ENCODE data around the gene GPR61.

The GPR61 gene

DNA sequence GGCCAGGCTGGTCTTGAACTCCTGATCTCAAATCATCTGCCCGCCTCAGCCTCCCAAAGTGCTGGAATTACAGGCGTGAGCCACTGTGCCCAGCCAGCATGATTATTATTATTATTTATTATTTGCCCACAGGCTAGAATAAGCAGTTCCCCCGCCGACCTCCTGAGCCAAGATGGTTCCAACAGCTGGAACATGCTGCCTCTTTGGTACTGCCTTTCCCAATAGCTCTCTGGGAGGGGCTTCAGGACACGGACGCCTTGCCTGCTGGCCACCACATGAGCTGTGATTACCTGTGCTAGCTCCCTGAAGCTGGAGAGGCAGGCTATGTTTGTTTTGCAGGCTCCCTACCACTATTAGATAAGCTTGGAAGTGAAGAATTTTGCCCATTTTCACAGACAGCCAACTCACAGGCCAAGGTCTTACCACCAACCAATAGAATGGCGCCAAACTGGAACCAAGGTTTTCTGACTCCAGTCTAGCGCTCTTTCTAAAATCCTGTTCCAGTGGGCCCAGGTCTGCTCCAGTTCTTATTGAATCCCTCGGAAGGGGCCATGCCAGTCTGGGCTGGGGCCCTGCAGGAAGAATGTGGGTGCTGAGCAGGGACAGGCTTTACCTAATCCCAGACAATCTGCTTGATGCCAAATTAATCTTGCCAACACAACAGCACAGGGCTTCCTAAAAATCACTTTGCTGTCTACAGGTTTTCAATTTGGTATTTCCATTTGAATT, 2.1 kb upstream of the GPR61 start:
- no peak for FAIRE-seq

DNA sequence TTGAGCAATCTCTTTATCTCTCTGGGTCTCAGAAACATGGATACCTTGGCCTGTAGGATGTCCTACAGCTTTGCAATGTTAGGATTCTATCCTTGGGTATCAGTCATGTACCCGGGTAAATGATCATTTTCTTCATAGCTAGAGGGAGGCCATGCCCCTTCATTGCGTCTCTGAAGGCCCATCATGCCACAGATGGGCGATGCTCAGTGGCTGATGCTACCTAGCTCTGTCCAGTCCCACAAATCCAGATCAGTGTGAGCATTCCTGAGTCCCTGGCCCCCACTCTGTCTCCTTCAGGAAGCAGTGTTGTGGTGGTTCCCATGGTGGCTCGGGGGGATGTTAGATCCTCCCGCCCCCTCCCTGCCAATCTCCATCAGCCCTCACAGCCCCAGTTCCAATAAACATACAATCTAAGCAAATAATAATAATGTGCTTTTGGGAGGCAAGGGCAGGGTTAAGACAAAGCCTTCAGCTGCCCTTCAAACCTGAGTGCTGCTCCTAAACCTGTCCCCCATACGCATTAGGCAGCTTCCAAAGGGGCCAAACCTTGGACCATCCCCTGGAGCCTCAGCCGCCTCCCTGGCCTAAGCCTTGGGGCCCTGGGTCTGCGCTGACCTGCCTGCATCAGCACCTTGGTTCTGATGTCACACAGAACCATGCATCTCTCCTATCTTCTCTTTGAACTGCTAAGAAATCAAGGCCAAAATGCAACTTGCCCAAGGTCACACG, 681 bp upstream of the GPR61 start:
- no peak for FAIRE-seq

DNA sequence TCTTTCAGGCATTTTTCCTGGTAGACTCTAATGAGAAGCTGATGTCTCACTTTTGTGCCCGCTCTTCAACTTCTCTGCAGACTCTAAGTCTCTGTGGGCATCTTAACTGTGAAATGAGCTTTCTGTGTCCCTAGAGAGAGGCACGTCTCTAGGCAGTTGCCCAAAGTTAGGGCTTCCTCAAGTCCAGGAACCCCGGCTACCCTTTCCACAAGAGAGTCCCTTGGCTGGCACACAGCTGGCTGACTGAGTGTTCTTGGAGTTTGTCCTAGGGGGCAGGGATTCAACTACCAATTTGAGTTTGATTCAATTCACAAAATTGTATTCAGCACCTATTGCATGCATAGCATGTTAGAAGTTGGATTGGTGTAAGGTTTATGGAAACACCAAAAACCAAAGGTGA, 1.4 kb downstream of the GPR61 start:
- FAIRE-seq, result no peak

DNA sequence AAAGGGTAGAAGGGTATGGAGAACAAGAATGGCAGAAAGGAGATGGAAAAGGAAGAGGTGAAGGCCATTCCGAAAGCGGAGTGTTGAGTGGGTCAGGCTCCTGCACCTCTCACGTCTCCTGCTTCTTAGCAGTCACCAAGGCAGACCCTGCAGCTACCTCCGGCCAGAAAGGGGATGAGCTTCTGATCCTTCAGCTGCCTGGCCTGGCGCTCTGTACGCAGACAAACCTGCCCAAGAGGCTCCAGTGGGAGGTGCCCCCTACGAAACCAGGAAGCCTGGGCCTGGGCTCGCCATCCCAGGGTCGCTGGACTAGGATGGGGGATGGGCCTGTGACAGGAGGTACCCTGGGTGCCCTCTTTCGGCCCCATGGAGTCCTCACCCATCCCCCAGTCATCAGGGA, 3.0 kb downstream of the GPR61 start:
- no peak for FAIRE-seq

DNA sequence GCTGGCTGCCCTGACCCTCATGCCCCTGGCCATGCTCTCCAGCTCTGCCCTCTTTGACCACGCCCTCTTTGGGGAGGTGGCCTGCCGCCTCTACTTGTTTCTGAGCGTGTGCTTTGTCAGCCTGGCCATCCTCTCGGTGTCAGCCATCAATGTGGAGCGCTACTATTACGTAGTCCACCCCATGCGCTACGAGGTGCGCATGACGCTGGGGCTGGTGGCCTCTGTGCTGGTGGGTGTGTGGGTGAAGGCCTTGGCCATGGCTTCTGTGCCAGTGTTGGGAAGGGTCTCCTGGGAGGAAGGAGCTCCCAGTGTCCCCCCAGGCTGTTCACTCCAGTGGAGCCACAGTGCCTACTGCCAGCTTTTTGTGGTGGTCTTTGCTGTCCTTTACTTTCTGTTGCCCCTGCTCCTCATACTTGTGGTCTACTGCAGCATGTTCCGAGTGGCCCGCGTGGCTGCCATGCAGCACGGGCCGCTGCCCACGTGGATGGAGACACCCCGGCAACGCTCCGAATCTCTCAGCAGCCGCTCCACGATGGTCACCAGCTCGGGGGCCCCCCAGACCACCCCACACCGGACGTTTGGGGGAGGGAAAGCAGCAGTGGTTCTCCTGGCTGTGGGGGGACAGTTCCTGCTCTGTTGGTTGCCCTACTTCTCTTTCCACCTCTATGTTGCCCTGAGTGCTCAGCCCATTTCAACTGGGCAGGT, 3.8 kb downstream of the GPR61 start:
- no peak for FAIRE-seq

DNA sequence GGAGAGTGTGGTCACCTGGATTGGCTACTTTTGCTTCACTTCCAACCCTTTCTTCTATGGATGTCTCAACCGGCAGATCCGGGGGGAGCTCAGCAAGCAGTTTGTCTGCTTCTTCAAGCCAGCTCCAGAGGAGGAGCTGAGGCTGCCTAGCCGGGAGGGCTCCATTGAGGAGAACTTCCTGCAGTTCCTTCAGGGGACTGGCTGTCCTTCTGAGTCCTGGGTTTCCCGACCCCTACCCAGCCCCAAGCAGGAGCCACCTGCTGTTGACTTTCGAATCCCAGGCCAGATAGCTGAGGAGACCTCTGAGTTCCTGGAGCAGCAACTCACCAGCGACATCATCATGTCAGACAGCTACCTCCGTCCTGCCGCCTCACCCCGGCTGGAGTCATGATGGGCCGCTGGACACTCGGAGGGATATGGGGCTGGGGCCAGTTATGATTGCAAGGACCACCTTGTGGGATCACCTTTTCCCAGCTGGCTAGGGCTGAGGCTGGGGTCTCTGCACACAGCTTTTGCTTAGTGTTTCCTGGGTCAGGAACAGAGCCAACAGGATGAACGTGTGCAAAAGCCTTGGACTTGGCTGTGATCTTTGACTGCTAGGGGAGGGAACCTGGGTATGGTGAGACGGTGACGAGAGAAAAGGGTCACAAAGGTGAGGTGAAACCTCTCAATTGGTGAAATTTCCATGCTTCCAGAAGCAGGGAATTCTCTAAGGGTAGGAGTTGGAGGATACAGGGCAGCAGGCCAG, 4.5 kb downstream of the GPR61 start:
- no peak for FAIRE-seq

DNA sequence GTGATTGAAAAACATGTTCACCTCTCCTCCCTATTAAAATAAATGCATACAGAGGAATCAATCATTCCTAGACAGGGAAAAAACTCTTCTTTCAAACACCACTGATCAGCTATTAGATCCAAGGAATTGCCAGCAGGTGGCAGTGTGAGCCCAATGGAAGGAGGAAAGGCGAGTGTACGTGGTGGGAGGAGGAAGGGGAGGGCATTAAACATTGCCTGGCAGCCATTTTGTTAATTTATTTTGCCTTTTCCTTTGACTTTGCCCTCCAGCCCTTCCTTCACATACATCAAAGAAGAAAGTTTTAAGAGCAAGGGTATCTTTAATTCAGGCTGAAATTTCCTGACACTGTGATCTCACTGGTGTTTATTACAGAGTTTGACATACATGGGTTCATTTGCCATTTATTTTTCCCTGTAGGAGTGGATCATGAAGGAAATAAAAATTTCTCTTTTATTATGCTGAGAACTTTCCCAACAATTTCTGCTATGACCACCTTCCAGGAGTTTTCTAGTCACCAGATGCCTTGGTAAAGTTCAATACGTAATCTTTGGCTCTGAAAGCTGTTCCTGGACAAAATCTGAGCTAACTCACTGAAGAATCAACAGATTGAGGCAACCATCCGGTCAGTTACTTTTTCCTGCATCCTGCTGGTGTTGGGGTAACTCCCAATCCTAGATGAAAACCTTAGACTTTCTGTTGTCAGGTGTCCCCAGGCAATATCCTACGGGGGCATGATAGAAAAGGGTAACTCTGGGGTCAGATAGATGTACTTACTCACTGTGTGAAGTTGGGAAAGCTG, 6.8 kb downstream of the GPR61 start:
- FAIRE-seq, result peak; percentile 51

DNA sequence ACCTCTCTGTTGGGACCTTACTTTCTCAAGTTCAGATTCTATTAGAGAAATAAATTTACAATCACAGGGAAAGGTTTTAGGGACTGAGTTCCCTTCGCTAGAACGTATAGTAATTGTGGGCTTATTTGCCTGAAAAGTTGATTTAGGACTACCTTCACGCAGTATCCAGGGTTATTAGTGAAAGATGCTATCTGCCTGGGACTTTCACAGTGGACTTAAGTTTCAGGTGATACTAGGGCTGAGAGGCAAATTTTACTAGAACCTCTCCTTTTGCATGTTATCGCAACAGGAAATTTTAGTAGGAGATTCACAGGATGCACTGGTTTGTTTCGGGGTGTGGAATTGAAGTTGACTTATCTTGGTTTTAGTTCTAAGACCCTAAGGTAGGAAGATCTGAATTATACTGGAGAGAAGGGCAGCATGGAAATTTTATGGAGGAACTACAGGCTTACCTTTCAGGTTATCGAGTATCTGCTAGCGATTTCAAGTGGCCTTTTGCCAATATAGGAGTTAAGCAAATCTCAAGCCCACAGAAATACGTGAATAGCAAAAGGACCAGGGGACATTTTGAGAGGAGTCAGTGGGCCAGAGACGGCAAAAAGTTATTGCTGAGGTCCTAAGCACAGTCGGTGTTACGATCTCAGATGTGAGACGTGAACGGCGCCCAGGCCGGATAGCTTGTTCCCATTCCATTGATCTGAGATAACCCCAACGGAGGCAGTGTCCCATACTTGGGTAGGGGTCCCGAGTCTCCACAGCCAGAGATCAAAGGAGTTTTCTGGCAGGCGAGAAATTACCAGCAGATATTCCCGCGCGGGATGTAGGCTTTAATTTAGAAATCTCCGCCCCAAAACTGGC, 8.0 kb downstream of the GPR61 start:
- FAIRE-seq, result no peak

DNA sequence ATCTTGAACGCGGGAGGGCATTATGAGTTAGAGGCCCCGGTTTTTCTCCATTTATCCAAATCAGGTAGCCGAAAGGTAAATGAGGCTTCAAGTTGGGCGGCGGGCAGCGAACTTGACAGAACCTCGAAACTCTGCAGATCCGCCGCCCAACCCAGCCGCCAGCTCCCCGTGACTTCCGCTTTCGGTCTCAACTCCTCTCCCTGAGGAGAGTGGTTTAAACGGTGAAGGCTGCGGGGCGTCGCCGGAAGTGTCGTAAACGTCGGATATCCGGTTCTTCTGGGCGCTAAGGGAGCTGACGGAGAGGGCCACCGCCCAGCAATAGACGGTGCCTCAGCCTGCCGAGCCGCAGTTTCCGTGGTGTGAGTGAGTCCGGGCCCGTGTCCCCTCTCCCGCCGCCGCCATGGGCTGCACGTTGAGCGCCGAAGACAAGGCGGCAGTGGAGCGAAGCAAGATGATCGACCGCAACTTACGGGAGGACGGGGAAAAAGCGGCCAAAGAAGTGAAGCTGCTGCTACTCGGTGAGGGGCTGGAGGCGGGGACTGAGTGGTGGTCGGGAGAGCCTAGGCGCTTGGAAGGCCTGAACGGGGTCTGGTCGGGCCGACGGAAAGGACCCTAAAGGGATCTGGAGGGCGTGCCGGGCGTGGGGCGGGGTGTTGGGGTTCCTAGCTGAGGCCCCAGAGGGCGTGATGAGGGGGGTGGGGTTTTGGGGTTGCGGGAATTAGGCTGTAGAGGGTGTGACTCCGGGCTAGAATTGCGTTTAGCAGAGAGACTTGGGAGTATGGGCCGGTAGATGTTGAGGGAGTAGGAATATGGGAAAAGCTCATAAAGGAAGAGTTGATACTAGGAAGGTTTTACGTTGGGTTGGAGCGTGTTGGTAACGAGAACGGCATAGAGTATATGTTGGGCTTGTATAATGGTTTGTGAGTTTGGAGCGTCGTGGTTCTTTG, 8.9 kb downstream of the GPR61 start, which contains the start of gene GNAI3:
GNAI3 (plus strand) TSS at position 295 of the 947 bp plus-strand sequence; CDS start at position 401, 106 bp downstream.
- no peak for FAIRE-seq

DNA sequence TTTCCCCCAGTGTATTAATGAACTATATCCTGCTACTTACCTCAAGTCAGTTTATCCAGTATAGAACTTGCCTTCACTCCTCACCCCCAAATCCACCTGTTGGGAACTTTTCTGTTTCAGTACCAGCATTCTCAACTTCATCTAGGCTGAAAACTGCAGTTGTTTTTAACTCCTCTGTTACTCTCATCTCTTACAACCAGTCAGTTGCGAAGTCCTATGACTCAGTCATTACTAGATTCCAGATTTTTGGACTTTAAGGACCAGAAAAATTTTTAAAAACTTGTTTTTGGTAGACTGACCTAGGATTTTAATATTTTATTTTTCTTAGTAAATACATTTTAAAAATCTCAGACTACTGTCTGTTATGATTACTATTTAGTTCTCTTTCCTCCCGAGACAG, 16.9 kb downstream of the GPR61 start:
- FAIRE-seq, result no peak

DNA sequence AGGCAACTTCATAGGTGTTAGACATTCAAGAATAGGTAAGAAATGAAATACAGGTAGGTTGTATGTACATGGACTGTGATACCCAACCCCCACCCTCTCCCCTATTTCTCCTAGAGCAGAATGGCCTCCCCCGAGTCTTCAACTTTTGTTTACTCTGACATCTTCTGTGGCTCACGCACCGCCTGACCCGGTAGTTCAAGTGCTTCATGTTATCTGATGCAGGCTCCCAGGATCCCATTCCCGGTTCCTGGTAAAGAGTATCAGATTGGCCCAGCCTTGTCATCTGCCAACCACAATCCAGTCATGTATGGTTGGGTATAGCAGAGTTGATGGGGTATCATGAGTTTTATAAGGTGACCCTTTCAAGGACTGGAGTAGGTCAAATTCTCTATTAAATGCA, 17.8 kb downstream of the GPR61 start:
- no peak for FAIRE-seq

DNA sequence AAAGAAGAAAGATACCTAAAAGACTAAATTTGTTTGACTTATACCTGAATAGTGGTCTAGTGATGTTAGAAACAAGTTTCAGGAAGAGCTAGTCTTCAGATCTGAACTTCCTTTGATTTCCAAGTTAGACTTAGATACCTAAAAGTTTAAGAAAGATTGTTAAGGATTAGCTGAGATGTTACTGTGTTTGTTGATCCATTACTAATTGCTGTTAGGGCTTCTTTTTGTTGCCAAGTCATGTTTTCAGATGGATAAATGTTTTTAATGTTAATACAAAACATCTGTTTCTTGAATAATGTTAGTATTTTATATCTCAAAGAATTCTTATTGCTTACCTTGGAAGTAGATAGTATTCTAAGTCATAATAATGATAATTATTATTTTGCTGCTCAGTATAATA, 20.3 kb downstream of the GPR61 start:
- no peak for FAIRE-seq

DNA sequence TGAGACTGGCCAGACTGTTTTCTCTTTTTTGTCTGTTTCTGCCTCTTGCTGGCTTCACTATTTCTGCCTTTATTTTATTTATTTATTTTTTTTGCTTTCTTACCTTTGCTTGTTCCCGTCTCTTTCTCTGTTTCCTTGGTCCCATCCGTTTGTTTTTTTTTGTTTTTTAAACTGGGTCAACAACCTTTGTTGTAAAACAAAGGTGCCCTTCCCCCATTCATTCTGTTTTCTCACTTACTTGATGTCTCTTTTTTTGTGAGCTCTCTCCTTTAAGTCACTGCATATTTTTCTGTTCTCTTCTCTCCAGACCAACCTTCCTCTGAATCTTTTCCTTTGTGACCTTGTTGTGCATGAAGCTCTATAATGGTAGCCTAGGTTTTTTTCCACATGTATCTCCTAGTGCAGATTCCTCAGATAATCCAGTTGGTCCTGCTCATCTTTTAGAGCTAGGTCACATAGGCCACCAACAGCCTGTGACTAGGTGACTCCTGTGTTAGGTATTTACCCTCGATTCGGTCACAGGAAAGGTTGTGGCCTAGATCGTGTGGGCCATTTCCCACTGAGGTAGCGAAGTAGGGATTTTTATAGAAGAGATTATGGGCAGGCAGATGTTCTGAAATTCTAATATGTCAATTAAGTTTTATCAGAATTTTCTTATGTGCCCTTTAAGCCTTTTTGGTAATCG, 24.7 kb downstream of the GPR61 start:
- FAIRE-seq, result no peak

DNA sequence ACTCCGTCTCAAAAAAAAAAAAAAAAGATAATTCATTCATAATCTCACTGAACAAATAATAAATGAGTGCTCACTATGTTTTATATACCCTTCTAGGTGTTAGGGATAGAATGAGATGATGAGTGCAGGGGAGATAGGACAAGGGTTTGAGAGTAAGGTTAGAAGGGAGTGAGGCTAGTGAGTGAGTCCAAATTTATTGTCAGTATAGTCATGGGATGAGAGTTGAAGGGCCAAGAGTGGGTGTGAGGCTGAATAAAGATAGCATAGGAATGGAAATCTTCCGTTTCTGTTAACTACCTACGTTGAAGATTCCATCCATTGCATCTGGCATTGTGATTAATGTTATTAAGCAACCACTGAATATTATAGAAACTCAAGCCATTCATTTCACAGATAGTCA, 25.6 kb downstream of the GPR61 start:
- FAIRE-seq, result no peak

DNA sequence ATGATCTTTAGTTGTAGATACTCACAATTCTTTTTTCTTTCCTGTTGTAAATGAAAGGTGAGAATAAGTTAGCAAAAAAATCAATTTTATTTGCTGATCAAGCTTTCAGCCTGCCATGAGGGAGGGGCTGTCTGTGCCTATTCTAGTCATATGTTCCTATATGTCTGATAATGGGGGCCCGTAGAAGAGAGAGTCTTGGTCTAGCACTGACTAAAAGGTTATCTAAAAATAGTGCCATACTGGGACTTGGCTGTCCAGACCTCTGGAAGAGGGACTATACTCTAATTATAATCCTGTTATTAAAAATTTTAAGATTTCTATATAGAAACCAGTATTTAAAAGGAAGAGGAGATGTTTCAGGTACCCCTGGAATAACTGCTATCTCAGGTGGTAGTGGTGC, 27.3 kb downstream of the GPR61 start:
- FAIRE-seq, result no peak

DNA sequence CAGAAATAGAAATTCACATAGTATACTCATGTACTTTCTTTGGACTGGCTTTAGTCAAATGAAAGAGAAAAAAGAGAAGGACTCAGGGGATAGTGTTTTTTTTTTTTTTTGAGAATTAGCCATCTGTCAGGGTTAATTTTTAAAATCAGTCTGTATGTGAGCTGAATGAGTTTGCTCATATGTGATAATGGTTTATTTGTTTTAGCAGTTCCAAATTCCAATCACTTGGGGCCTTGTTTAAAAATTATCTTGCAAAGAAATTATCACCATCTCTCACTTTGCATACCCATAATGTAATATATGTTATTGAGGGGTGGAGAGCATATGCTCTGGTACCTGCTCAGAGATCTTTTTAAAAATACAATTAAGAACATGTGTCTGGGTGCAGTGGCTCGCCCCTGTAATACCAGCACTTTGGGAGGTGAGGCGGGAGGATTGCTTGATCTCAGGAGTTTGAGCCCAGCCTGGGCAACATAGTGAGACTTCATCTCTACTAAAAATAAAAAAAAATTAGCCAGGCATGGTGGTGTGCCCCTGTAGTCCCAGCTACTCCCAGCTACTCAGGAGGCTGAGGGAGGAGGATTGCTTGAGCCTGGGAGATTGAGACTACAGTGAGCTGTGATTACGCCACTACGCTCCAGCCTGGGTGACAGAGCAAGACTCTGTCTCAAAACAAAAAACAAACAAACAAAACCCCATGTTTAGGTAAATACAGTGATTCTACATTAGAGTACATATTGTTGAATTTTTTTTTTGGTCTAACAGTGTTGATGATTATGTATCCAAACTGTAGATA, 28.4 kb downstream of the GPR61 start:
- no peak for FAIRE-seq

DNA sequence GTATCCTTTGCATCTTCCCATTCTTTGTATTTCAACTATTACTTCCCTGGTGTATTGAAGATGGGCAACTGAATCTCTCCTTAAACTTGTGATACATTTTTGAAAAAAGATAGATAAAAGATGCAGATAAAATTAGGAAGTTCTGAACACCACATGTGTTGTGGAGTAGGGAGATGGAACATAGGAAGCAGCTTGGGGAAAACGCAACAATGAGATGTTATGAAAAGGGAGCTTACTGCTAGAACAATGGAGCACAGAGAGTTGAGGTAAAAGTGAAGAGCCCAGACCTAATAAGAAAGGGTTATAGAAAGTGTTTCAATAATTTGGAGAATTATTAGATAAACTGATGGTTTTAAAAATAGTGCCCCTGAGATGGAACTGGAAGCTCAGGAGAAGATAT, 29.7 kb downstream of the GPR61 start:
- no peak for FAIRE-seq

DNA sequence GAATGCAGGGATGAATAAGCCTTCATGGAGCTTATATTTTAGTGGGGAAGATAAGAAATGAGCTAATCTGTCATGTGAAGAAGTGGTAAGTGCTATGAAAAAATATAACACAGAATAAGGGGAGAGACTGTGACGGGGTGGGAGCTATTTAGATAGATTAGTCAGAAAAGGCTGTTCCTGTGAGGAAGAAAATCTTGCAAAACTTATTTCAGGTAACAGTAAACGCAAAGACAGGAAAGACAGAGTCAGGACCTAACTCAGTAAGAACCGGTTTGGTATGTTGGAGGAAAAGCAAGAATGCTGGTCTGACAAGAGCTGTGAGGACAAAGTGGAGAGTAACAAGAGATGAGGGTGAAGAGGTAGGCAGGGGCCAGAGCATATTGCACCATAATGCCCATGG, 30.7 kb downstream of the GPR61 start:
- FAIRE-seq, result no peak

DNA sequence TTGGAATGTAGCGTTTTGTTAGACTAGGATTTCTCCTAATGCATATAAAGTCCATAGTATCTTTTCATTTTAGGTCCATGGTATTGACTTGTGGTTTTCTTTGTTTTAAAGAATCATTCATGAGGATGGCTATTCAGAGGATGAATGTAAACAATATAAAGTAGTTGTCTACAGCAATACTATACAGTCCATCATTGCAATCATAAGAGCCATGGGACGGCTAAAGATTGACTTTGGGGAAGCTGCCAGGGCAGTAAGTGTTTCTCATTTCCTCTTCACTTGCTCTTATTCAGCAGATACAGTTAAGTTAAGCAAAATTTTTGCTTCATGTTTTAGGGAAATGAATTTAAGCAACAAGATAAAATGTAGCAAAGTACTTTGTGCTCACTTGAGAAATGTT, 34.1 kb downstream of the GPR61 start:
- no peak for FAIRE-seq
